OCI-LY1 (cell line): ENCODE results near the gene RGS7BP.

Source experiments
- H2AFZ ChIP-seq: fragments of 200-600 bp; sonication (generic), shearing (Covaris generic); 2 replicates; pipeline ENCODE4 v1.6.0; 2014; ENCODE audit warnings: antibody characterized with exemption, mild to moderate bottlenecking, low read length
- H3F3A ChIP-seq: fragments of 200-600 bp; sonication (generic), shearing (Covaris generic); 2 replicates; pipeline ENCODE4 v1.6.0; 2014; ENCODE audit warnings: mild to moderate bottlenecking, antibody characterized with exemption, low read length, moderate library complexity; ENCODE audit not compliant: insufficient read depth
- H3K27ac ChIP-seq: fragments of 200-600 bp; sonication (generic); 2 replicates; pipeline ENCODE4 v1.5.1; 2014; ENCODE audit warnings: low read length, mixed run types, mild to moderate bottlenecking, low read depth; ENCODE audit not compliant: poor library complexity, severe bottlenecking
- H3K27me3 ChIP-seq: fragments of 200-600 bp; sonication (generic); 2 replicates; pipeline ENCODE4 v1.6.0; 2014; ENCODE audit warnings: antibody characterized with exemption, mild to moderate bottlenecking, low read length, moderate library complexity; ENCODE audit not compliant: insufficient read depth
- H3K36me3 ChIP-seq: fragments of 200-600 bp; sonication (generic); 2 replicates; pipeline ENCODE4 v1.6.1; 2014; ENCODE audit warnings: mild to moderate bottlenecking, antibody characterized with exemption, low read length, moderate library complexity, mixed read lengths; ENCODE audit not compliant: insufficient read depth
- H3K4me1 ChIP-seq: fragments of 200-600 bp; sonication (generic); 2 replicates; pipeline ENCODE4 v1.5.1; 2014; ENCODE audit warnings: mild to moderate bottlenecking, low read length, moderate library complexity; ENCODE audit not compliant: insufficient read depth, severe bottlenecking
- H3K4me2 ChIP-seq: fragments of 200-600 bp; sonication (generic), shearing (Covaris generic); 2 replicates; pipeline ENCODE4 v1.6.1; 2014; ENCODE audit warnings: low read length
- H3K4me3 ChIP-seq: fragments of 200-600 bp; sonication (generic); 2 replicates; pipeline ENCODE4 v1.5.1; 2014; ENCODE audit warnings: low read length, low read depth, mild to moderate bottlenecking, mixed read lengths; ENCODE audit not compliant: poor library complexity, severe bottlenecking
- H3K79me2 ChIP-seq: fragments of 200-600 bp; shearing (Covaris generic); 2 replicates; pipeline ENCODE4 v1.6.1; 2016; ENCODE audit warnings: mixed run types, low read length, mixed read lengths; ENCODE audit not compliant: insufficient read depth
- H3K9ac ChIP-seq: fragments of 200-600 bp; sonication (generic), shearing (Covaris generic); 2 replicates; pipeline ENCODE4 v1.6.1; 2014; ENCODE audit warnings: mild to moderate bottlenecking, low read length, mixed read lengths
- H3K9me2 ChIP-seq: fragments of 200-600 bp; sonication (generic), shearing (Covaris generic); 2 replicates; pipeline ENCODE4 v1.6.1; 2014; ENCODE audit warnings: low read depth, mild to moderate bottlenecking, low read length, mixed read lengths
- H3K9me3 ChIP-seq: fragments of 200-600 bp; shearing (Covaris generic); 2 replicates; pipeline ENCODE4 v1.6.1; 2014; ENCODE audit warnings: low read length, mixed read lengths
- H4K20me1 ChIP-seq: fragments of 200-600 bp; sonication (generic), shearing (Covaris generic); 2 replicates; pipeline ENCODE4 v1.6.0; 2016; ENCODE audit warnings: mild to moderate bottlenecking, low read length; ENCODE audit not compliant: insufficient read depth
- EZH2 ChIP-seq: fragments of 200-600 bp; sonication (generic), shearing (Covaris generic); IDR thresholded peaks from 2 replicates; pipeline ENCODE4 v1.8.0; 2017; ENCODE audit warnings: borderline replicate concordance, mixed run types, mild to moderate bottlenecking, antibody characterized with exemption, low read length, moderate library complexity, mixed read lengths
- TF ChIP-seq, protein P1 (sequence below): fragments of 200-600 bp; sonication (generic), shearing (Covaris generic); IDR thresholded peaks from 2 replicates; pipeline ENCODE4 v1.5.1; 2017; ENCODE audit warnings: mild to moderate bottlenecking, antibody characterized with exemption, low read length, moderate library complexity, mixed read lengths

RGS7BP gene

DNA sequence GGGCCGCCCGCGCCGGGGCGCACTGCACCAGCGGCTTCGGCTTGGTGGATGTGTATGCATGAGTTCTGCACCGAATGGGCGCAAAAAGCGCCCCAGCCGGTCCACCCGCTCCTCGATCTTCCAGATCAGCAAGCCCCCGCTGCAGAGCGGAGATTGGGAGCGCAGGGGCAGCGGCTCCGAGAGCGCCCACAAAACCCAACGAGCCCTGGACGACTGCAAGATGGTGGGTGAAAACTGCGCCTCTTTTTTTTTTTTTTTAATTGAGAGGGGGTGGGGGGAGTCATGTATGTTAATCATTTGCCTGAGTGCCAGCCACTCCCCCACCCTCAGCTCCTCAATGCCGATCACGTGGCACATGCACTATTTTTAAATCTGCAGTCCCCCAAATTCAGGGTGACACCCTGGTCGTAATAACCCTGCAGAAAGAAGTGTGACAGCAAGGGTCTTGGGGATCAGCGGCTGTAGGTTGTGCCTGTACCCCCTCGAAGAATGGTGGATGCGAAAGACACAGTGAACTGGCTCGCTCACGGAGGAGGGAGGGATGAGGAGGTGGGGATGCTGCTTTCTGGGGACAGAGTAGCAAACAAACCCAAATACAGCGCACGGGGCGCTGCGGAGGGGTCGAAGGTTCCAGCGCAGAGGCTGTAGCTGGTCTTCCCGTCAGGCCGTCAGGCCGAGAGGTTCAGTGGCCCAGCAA lies 900 bp downstream of the RGS7BP start:
- no peak overlapping the region for H3K4me2 ChIP-seq
- no peak for TF ChIP-seq EZH2
- TF ChIP-seq, protein P1, sequence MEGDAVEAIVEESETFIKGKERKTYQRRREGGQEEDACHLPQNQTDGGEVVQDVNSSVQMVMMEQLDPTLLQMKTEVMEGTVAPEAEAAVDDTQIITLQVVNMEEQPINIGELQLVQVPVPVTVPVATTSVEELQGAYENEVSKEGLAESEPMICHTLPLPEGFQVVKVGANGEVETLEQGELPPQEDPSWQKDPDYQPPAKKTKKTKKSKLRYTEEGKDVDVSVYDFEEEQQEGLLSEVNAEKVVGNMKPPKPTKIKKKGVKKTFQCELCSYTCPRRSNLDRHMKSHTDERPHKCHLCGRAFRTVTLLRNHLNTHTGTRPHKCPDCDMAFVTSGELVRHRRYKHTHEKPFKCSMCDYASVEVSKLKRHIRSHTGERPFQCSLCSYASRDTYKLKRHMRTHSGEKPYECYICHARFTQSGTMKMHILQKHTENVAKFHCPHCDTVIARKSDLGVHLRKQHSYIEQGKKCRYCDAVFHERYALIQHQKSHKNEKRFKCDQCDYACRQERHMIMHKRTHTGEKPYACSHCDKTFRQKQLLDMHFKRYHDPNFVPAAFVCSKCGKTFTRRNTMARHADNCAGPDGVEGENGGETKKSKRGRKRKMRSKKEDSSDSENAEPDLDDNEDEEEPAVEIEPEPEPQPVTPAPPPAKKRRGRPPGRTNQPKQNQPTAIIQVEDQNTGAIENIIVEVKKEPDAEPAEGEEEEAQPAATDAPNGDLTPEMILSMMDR: no peak
- H3F3A ChIP-seq: no peaks in the 10 kb centered on the region
- no peak overlapping the region for H2AFZ ChIP-seq
- H3K4me3 ChIP-seq: no peak overlapping the region
- H3K4me1 ChIP-seq: no peaks in the 10 kb centered on the region
- H3K9me2 ChIP-seq: no peaks in the 10 kb centered on the region
- H3K36me3 ChIP-seq: no peaks in the 10 kb centered on the region
- H3K27me3 ChIP-seq: no peaks in the 10 kb centered on the region
- no peak overlapping the region for H3K27ac ChIP-seq
- no peaks in the 10 kb centered on the region for H4K20me1 ChIP-seq
- H3K9ac ChIP-seq: no peak overlapping the region
- H3K9me3 ChIP-seq: no peaks in the 10 kb centered on the region
- H3K79me2 ChIP-seq: no peaks in the 10 kb centered on the region

DNA sequence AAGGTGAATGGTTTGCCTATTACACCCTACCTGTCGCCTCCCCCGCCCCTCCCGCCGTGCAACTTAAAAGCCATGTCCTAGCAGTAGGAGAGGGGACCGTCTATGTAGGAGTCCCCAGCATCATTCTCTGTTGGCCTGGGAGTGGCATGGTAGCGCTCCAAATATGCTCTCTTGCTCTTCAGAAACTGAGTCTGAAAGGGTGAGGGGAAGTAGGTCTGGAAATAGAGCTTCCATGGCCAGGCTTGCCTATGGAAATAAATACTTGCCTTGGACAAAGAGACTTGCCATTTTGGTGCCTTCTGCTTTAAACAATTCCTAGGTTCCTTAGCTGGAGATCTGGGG lies 1.4 kb downstream of the RGS7BP start:
- H3K9me3 ChIP-seq: no peaks in the 10 kb centered on the region
- TF ChIP-seq EZH2: no peak
- H3K27ac ChIP-seq: no peak overlapping the region
- no peaks in the 10 kb centered on the region for H4K20me1 ChIP-seq
- no peaks in the 10 kb centered on the region for H3K4me1 ChIP-seq
- H3K4me3 ChIP-seq: no peak overlapping the region
- H3K36me3 ChIP-seq: no peaks in the 10 kb centered on the region
- no peaks in the 10 kb centered on the region for H3K79me2 ChIP-seq
- H3F3A ChIP-seq: no peaks in the 10 kb centered on the region
- no peak overlapping the region for H3K4me2 ChIP-seq
- no peak overlapping the region for H2AFZ ChIP-seq
- H3K9ac ChIP-seq: no peak overlapping the region
- H3K9me2 ChIP-seq: no peaks in the 10 kb centered on the region
- H3K27me3 ChIP-seq: no peaks in the 10 kb centered on the region

DNA sequence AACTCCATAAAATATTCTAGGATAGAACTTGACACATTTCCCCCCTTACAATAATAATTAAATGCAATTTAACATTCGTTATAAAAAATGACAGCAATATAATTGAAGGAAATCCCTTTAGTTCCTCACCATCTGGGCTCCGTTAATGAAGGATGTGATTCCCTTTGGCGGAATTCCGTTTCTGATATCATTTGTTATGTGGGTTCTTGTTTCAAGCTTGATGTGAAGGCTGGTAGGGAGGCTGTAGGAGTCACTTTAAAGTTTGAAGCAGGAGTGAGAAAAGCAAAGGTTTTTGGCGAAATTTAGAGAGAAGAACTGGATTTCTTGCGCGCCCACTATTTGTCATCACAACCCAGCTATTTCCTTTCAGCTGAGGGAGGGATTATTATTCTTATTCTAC lies 4.0 kb downstream of the RGS7BP start:
- TF ChIP-seq, protein P1: no peak
- TF ChIP-seq EZH2: no peak
- H3K4me2 ChIP-seq: no peak overlapping the region
- no peaks in the 10 kb centered on the region for H3K36me3 ChIP-seq
- H3K9ac ChIP-seq: no peak overlapping the region
- no peak overlapping the region for H3K4me3 ChIP-seq
- H3K4me1 ChIP-seq: no peaks in the 10 kb centered on the region
- H3K27ac ChIP-seq: no peak overlapping the region
- H3K9me2 ChIP-seq: no peaks in the 10 kb centered on the region
- H3K27me3 ChIP-seq: no peaks in the 10 kb centered on the region
- no peaks in the 10 kb centered on the region for H3F3A ChIP-seq
- no peak overlapping the region for H2AFZ ChIP-seq
- no peaks in the 10 kb centered on the region for H3K9me3 ChIP-seq
- H4K20me1 ChIP-seq: no peaks in the 10 kb centered on the region
- no peaks in the 10 kb centered on the region for H3K79me2 ChIP-seq

DNA sequence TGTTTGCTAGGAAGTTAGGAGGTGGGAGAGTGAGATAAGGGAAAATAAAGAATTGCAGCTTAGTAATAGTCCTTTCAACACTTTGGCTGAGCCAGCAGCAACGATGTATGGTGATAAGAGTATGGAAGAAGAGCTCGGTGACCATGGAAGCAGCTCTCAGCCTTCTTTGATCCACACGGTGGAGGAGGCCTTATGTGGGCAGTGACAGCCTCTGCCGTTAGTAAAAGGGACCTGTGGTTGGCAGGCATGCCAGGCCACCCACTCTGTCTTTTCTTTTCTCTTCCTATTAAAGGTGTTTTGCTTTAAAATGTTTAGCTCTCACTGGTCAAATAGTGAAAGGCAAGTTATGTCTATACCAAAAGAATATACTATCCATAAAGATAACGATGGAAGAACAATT lies 7.7 kb downstream of the RGS7BP start:
- no peak for TF ChIP-seq EZH2
- TF ChIP-seq, protein P1: no peak
- Histone ChIP-seq H3K9ac (no peak overlapping the region), H3K4me1 (no peaks in the 10 kb centered on the region), H3K79me2 (no peaks in the 10 kb centered on the region), H3K36me3 (no peaks in the 10 kb centered on the region), H3K27me3 (no peaks in the 10 kb centered on the region), H3K4me3 (no peak overlapping the region), H3K9me3 (no peaks in the 10 kb centered on the region), H2AFZ (no peak overlapping the region), H3F3A (no peaks in the 10 kb centered on the region), H3K27ac (no peak overlapping the region), H3K9me2 (no peaks in the 10 kb centered on the region), H3K4me2 (no peak overlapping the region), H4K20me1 (no peaks in the 10 kb centered on the region)
